PC-3 (cell line): ENCODE results near the gene CDH4.

Source experiments
- CTCF ChIP-seq: fragments of 300-600 bp; sonication (generic); conservative IDR thresholded peaks from 2 replicates; pipeline ENCODE4 v1.5.1; 2017; ENCODE audit warnings: antibody characterized with exemption, low read depth, mild to moderate bottlenecking, low read length
- EZH2 ChIP-seq: fragments of 300-600 bp; sonication (generic); IDR thresholded peaks from one replicate; pipeline ENCODE4 v1.6.1; 2017; ENCODE audit warnings: antibody characterized with exemption, mild to moderate bottlenecking, low read length; ENCODE audit not compliant: unreplicated experiment

GRCh38 chr20:61451009-61451408 is 198.9 kb downstream of the CDH4 start:
- no peak for TF ChIP-seq CTCF
- TF ChIP-seq EZH2: no peak
